T-helper 1 cell treated with Interleukin-12 subunit alpha and Interleukin-12 subunit beta and Interleukin-4 antibody, amounts not matched to agents 30 μg/mL and 1 μg/mL, for 36 hours (primary cell): ENCODE measurements around the gene RALGPS1.

Experiments used
- H3K27ac Mint-ChIP-seq: one replicate; pipeline ENCODE4 v1.8.0; 2021; ENCODE audit warnings: mild to moderate bottlenecking, mixed read lengths
- H3K27me3 Mint-ChIP-seq: one replicate; pipeline ENCODE4 v1.8.0; 2021; ENCODE audit warnings: low read depth, mixed read lengths
- H3K36me3 Mint-ChIP-seq: one replicate; pipeline ENCODE4 v1.8.0; 2021; ENCODE audit warnings: low read depth, mixed read lengths
- H3K4me1 Mint-ChIP-seq: one replicate; pipeline ENCODE4 v1.8.0; 2021; ENCODE audit warnings: low read depth, mixed read lengths
- H3K4me3 Mint-ChIP-seq: one replicate; pipeline ENCODE4 v1.8.0; 2021; ENCODE audit warnings: mild to moderate bottlenecking, moderate library complexity, mixed read lengths
- H3K9me3 Mint-ChIP-seq: one replicate; pipeline ENCODE4 v1.8.0; 2021; ENCODE audit warnings: mixed read lengths

RALGPS1 gene

GRCh38 chr9:127174386-127175318 lies 260.1 kb downstream of the RALGPS1 start:
- Mint-ChIP-seq H3K36me3 (no peaks in the 10 kb centered on the region), H3K27ac (no peak overlapping the region), H3K4me1 (no peaks in the 10 kb centered on the region), H3K4me3 (no peak overlapping the region), H3K9me3 (no peaks in the 10 kb centered on the region), H3K27me3 (peaks cover 5% of the 10 kb centered on the region)

GRCh38 chr9:127175319-127175715 lies 260.7 kb downstream of the RALGPS1 start:
- Mint-ChIP-seq H3K27me3 (peaks cover 5% of the 10 kb centered on the region), H3K9me3 (no peaks in the 10 kb centered on the region), H3K36me3 (no peaks in the 10 kb centered on the region), H3K27ac (no peak overlapping the region), H3K4me3 (no peak overlapping the region), H3K4me1 (no peaks in the 10 kb centered on the region)

GRCh38 chr9:127175764-127176163 lies 261.2 kb downstream of the RALGPS1 start:
- Mint-ChIP-seq H3K36me3 (no peaks in the 10 kb centered on the region), H3K27ac (no peak overlapping the region), H3K4me3 (no peak overlapping the region), H3K9me3 (no peaks in the 10 kb centered on the region), H3K27me3 (peaks cover 5% of the 10 kb centered on the region), H3K4me1 (no peaks in the 10 kb centered on the region)

- Mint-ChIP-seq H3K27me3 (peaks cover 5% of the 10 kb centered on the region), H3K27ac (no peak overlapping the region), H3K4me1 (no peaks in the 10 kb centered on the region), H3K36me3 (no peaks in the 10 kb centered on the region), H3K9me3 (no peaks in the 10 kb centered on the region), H3K4me3 (no peak overlapping the region)
These were observed 262.0 kb downstream of the RALGPS1 start for GRCh38 chr9:127176631-127177030.

GRCh38 chr9:127177231-127177630 lies 262.6 kb downstream of the RALGPS1 start:
- Mint-ChIP-seq H3K4me3 (no peak overlapping the region), H3K27me3 (peaks cover 5% of the 10 kb centered on the region), H3K9me3 (no peaks in the 10 kb centered on the region), H3K4me1 (no peaks in the 10 kb centered on the region), H3K27ac (no peak overlapping the region), H3K36me3 (no peaks in the 10 kb centered on the region)

- Mint-ChIP-seq H3K27me3 (peaks cover under 1% of the 10 kb centered on the region), H3K36me3 (no peaks in the 10 kb centered on the region), H3K27ac (no peak overlapping the region), H3K4me3 (no peak overlapping the region), H3K4me1 (no peaks in the 10 kb centered on the region), H3K9me3 (no peaks in the 10 kb centered on the region)
These were observed 263.2 kb downstream of the RALGPS1 start for GRCh38 chr9:127177665-127178265.

GRCh38 chr9:127178686-127179632 lies 264.4 kb downstream of the RALGPS1 start:
- H3K36me3 Mint-ChIP-seq, result no peaks in the 10 kb centered on the region
- H3K4me3 Mint-ChIP-seq, result no peak overlapping the region
- no peaks in the 10 kb centered on the region for H3K9me3 Mint-ChIP-seq
- H3K27me3 Mint-ChIP-seq, result no peaks in the 10 kb centered on the region
- H3K27ac Mint-ChIP-seq, result no peak overlapping the region
- H3K4me1 Mint-ChIP-seq, result no peaks in the 10 kb centered on the region

GRCh38 chr9:127179633-127180441 lies 265.3 kb downstream of the RALGPS1 start:
- no peaks in the 10 kb centered on the region for H3K9me3 Mint-ChIP-seq
- no peak overlapping the region for H3K4me3 Mint-ChIP-seq
- H3K4me1 Mint-ChIP-seq, result no peaks in the 10 kb centered on the region
- no peaks in the 10 kb centered on the region for H3K36me3 Mint-ChIP-seq
- no peaks in the 10 kb centered on the region for H3K27me3 Mint-ChIP-seq
- no peak overlapping the region for H3K27ac Mint-ChIP-seq

- Mint-ChIP-seq H3K27ac (no peak overlapping the region), H3K27me3 (peaks cover 5% of the 10 kb centered on the region), H3K36me3 (no peaks in the 10 kb centered on the region), H3K4me1 (no peaks in the 10 kb centered on the region), H3K4me3 (no peak overlapping the region), H3K9me3 (no peaks in the 10 kb centered on the region)
These were observed 266.1 kb downstream of the RALGPS1 start for GRCh38 chr9:127180457-127181314.

GRCh38 chr9:127181315-127181580 lies 266.7 kb downstream of the RALGPS1 start:
- Mint-ChIP-seq H3K27me3 (peaks cover 8% of the 10 kb centered on the region), H3K9me3 (no peaks in the 10 kb centered on the region), H3K4me3 (no peak overlapping the region), H3K27ac (no peak overlapping the region), H3K4me1 (no peaks in the 10 kb centered on the region), H3K36me3 (no peaks in the 10 kb centered on the region)

- H3K4me3 Mint-ChIP-seq, result no peak overlapping the region
- H3K4me1 Mint-ChIP-seq, result no peaks in the 10 kb centered on the region
- no peaks in the 10 kb centered on the region for H3K36me3 Mint-ChIP-seq
- no peaks in the 10 kb centered on the region for H3K9me3 Mint-ChIP-seq
- peaks cover 8% of the 10 kb centered on the region for H3K27me3 Mint-ChIP-seq
- H3K27ac Mint-ChIP-seq, result no peak overlapping the region
These were observed 267.1 kb downstream of the RALGPS1 start for GRCh38 chr9:127181595-127182190.

- H3K9me3 Mint-ChIP-seq, result no peaks in the 10 kb centered on the region
- H3K27ac Mint-ChIP-seq, result no peak overlapping the region
- peaks cover 8% of the 10 kb centered on the region for H3K27me3 Mint-ChIP-seq
- no peak overlapping the region for H3K4me3 Mint-ChIP-seq
- no peaks in the 10 kb centered on the region for H3K4me1 Mint-ChIP-seq
- no peaks in the 10 kb centered on the region for H3K36me3 Mint-ChIP-seq
These were observed 268.5 kb downstream of the RALGPS1 start for GRCh38 chr9:127182901-127183746.
